Inflammatory macrophage (primary cell): ENCODE data around the gene IL12RB2.

Experiments used
- DNase-seq, 2 donors: peaks; one replicate each; pipeline ENCODE4 v3.0.0-alpha.2; 2020 to 2022

IL12RB2 gene

DNA sequence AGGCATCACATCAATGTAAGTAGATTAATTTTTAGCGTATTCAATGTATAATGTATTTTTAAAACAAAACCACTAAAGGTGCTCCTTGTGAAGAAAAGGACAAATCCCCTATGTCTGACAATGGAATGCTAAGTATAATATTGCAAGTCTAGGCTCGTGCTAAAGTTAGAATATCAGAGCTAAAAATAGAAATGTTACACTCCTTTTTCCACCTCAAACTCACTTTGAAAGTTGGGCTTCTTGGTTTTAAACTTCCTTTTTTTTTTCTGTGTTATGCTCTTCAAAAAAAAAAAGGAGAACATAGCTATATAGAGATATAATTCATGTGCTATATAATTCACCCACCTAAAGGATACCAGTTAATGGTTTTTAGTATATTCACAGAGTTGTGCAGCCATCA is 126.2 kb downstream of the IL12RB2 start:
- peak; percentile 38 to 77 for DNase-seq

DNA sequence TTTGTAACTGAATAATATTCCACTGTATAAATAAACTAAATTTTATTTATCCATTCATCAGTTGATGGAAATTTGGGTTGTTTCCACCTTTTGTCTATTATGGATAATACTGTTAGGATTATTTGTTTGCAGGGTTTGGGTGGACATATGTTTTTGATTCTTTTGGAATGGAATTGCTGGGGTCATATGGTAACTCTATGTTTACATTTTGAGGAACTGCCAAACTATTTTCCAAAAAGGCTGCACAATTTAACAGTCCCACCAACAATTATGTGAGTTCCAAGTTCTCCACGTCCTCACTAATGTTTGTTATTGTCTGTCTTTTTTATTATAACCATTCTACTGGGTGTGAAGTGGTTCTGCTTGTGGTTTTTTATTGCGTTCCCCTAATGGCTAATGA is 126.8 kb downstream of the IL12RB2 start:
- DNase-seq: no peak

DNA sequence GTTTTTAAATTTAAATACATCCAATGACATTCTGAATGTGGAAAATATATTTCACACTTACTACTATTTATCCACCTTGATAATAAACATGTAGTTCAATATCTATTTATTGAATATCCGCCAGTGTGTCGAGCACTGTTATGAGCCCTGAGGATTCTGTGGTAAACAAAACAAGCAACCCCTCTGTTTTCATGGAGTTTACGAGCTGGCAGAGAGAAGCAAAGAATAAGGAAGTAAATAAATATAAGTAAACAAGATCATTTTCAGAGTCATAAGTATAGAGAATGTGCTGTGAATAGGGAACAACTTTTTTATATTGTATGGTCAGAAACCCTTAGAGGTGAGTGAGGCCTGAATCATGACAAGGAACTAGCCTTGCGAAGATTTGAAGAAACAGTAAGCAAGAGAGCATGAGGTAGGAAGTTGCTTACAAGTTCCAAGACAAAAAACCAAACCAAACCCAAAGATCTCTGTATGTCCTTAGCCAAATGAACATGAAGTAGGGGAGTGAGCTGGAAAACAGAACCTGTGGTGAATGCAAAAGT is 128.9 kb downstream of the IL12RB2 start:
- peak; percentile 42 to 49 for DNase-seq

DNA sequence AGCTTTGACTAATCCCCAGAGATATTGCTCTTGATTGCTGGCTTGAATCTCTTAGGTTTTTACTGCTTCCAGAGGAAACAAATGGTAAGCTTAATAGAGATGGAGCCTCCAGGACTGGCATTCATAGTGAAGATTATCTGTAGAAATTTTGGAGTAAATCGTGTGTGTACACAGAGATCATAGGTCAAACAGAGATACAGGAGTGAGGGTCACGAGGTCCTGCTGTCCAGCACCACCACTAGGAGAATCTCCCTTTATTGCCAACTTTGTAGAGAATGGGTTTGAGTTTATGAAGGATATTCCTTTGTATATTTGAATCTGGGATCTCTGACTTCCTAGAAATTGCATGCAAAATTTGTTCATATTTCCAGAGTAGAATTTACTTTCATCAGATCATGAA is 130.3 kb downstream of the IL12RB2 start:
- no peak for DNase-seq

DNA sequence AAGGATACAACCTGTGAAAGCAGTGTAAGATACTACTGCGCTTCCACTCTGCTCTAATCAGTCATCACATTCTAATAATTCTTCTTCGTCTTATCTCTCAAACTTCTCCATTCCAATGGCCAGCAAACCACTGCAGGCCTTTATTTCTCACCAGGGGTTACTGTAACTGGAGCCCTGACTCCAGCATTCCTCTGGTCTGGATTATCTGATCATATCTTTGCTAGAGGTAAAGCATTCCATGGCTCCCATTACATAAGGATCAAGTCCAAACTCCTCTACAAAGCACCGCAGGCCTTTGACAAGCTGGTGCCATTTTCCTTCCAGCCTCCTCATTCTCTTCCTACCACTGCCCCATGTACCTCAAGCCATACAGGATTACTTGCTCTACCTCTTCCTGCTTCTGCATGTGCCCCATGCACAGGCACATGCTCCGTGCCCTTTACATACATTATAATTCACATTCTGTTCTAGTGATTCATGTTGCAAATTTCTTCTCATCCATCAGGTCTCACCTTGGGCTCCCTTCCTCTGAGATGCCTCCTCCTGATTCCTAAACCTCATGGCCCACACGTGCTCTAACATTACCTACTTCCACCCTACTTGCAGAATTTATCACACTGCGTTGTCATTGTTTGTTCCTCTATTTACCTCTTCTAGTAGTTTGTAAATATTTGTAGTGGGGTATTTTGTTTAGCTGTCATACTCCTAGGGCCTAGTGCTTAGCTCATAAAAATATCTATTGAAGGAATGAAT is 131.8 kb downstream of the IL12RB2 start:
- DNase-seq: no peak

DNA sequence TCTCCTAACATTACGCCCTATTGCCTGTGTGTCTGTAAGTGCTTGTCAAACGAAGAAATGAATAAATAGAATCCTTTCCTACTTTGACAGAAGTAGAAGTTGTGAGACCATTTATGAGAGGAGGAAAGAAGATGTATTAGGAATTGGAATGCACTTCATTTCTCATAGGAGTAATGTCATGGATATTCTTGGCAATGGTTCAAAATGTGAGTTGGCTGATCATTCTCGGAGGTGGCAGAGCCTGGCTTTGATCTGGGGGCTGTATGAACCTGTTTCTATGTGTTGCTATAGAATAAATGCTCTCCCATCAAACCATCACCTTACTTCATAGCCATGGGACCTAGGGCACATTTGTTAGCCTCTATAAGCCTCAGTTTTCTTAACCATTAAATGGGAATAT is 132.7 kb downstream of the IL12RB2 start:
- no peak for DNase-seq

DNA sequence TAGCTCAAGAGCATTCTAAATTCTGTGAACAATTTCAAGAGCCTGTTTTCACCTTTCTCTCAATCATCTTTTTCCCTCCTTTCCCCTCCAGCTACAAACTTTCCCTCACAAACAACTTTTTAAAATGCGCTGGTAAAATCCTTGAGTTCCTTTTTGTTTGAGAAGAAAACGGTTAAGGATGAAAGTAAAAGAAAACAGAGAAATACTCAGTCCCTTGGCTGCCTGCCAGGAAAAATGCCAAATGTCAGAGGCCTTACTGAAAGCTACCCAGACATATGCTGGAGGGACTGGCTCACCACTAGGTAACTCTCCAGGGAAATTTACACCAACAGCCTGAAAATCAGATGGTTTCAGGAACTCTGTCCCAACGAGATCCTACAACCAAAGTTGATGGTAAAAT is 133.5 kb downstream of the IL12RB2 start:
- DNase-seq: no peak

DNA sequence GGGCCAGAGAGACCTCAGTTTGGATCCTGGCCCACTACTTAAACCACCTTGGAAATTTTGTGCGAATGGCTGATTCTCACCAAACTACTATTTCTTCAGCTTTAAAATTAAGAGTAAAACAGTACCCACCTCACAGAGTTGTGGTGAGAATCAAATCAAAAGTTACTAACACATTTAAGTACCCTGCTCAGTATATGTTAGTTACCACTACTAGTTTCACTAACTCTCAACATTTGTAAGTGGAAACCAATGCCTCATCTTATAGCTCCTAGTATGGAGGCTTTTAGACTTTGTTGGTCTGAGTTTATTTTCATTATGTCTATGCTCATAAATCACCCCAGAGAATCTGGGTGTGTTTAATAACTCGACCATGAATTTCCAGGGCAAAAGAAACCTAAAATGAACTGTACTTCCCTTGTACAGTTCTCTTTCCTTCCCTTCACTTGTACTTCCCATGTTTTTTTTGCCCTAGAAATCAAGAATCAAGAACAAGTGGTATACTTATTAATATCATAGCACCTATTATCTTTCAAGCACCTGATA is 134.1 kb downstream of the IL12RB2 start:
- no peak for DNase-seq

DNA sequence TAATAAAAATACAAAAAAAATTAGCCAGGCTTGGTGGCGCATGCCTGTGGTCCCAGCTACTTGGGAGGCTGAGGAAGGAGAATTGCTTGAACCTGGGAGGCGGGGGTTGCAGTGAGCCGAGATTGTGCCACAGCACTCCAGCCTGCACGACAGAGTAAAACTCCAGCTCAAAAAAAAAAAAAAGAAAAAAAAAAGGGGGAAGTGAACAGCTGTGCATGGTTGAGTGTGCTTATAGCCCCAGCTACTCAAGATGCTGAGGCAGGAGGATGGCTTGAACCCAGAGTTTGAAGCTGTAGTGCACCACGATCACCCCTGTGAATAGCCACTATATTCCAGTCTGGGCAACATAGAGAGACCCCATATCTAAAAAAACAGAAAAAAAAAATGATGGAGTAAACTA is 138.3 kb downstream of the IL12RB2 start:
- peak in 1 of 2 donors; percentile 13 for DNase-seq
